Stimulated activated CD4-positive, alpha-beta T cell treated with anti-CD3 and anti-CD28 coated beads, Interleukin-4, amount 100 ng/mL, for 1 hour (primary cell): ENCODE results near the gene RBM17.
A peak's percentile ranks its signal among the peaks of the same experiment; 100 is the strongest.
"Not testable (repeated sequence)": the region's sequence is repeated elsewhere in the genome, so short reads cannot be mapped to it uniquely, and the experiment has no call there.

Experiments
- DNase-seq: peaks from one replicate; pipeline ENCODE4 v3.0.0-alpha.2; 2020

Gene RBM17

DNA sequence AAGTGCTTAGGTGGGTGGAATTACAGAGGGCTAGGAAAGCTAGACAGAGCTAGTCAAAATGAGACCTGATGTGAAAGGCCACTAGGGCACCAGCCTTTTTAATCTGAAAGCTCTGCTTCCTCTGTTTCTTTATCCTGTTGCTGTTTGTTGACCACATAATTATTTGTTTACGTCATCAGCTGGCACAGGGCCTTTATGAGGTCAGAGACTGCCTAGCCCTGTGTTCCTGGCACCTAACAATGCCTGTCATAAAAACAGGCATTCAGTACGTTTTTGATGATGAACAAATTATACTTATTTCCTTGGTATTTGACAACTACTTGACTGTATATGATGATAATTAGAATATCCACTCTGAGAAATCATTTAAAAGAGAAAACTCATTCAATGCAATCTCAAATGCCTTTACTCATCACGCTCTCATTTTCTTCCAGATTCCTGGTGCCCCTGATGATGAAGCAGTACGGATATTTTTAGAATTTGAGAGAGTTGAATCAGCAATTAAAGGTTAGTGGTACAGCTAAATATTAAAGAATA lies 26.0 kb downstream of the RBM17 start:
- DNase-seq, result no peak

DNA sequence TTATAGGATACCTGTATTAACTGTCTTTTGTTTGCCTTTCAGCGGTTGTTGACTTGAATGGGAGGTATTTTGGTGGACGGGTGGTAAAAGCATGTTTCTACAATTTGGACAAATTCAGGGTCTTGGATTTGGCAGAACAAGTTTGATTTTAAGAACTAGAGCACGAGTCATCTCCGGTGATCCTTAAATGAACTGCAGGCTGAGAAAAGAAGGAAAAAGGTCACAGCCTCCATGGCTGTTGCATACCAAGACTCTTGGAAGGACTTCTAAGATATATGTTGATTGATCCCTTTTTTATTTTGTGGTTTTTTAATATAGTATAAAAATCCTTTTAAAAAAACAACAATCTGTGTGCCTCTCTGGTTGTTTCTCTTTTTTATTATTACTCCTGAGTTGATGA lies 26.6 kb downstream of the RBM17 start:
- DNase-seq, result no peak

DNA sequence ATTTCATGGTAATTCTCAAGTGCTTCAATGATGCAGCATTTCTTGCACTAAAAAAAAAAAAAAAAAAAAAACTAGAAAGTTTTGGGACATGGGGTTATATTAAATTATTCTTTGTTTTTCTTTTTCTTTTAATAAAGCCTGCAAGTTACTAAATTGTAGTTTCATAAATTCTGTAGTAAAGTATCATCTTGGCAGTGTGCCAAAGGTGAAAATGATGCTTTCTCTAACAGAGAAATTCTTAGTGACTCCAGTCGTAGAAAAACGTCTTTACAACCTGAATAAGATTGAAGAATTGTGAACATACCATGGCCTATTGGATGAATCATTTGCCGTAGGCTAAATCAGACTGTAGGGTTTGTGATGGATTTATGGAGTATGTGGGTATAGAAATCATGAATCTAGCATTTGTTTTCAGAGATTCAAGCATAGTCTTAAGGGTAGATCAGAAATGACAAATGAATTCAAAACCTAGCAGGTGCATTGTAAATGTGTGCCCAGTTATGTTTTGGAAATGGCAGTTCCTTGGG lies 27.1 kb downstream of the RBM17 start:
- DNase-seq, result no peak

DNA sequence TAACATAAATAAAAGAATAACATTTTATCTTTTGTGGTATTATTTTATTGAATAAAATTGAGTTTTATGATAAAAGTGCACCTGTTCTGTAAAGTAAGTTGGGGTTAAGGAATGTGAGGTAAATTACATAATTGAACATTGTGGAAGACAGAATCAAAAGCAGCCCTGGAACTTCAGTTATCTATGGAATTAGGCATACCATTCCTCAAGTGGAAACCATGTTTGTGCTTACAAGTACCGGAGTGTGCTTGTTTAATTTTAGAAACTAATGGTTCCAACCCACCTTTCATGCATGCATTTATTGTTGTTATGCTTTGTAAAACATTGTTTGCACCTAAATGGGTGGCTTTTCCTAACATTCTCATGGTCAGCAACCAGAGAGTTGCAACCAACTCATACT lies 28.0 kb downstream of the RBM17 start:
- no peak for DNase-seq

DNA sequence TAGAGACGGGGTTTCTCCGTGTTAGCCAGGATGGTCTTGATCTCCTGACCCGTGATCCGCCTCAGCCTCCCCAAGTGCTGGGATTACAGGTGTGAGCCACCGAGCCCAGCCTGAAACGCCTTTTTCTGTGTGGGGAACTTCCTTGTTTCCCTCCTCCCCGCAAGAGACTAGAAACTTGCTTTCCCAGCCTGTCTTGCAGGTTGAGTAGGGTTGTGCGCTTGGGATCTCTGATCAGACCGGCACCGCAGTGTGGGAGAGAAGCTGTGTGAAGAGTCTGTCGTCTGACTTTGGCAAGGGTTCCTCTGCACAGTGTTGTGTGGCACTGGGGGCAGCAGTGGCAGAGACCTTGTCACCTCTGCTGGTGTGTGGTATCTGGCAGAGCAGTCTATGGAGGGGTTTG lies 28.9 kb downstream of the RBM17 start:
- no peak for DNase-seq

DNA sequence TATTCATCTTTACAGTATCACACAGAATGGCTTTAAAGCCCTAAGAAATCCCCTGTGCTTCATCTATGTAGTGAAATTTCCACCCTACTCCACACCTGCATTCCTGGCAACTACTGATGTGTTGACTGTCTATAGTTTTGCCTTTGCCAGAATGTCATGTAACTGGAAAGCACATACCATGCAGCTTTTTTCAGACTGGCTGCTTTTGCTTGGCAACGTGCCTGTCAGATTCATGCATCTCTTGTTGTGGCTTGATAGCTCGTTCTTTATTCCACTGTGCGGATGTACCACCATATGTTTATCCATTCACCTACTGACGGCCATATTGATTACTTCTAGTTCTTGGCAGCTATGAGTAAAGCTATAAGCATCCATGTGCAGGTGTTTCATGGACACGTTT lies 30.6 kb downstream of the RBM17 start:
- DNase-seq, result no peak

DNA sequence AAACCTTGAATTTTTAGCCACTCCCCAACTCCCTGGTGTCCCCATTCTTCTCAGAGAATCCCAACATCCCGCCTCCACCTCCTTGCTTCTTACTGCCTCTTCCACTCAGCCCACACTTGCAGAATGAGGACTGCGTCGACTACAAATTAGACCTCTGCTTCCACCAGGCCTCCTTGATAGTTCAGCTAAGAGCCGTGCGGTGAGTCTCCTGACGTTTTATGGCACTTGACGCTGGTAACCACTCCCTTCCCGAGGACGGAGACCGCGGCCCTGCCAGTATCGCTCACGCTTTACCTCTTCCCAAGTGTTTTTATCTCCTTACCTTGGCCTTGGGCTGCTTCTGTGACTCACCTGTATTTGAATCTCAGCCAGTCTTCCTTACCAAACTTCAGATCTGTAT lies 31.1 kb downstream of the RBM17 start:
- DNase-seq, result no peak

DNA sequence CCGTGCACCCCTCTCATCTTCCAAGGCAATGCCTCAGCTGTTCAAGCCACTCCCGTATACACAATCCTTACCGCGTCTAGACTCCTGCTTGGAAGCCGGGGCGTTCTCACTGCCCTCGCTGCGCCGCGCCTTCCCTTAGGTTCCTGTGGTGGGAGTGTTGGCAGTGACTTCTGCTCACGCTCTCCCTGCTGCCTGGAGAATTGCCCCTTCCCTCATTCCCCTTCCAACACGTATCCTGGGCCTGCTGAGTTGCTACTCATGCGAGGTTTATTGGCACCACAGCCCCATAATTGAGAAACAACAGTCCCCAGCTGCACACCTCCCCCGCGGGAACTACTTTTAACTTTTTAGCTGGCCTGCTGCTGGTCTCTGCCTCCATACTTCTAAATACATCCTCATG lies 31.9 kb downstream of the RBM17 start:
- DNase-seq, result no peak

DNA sequence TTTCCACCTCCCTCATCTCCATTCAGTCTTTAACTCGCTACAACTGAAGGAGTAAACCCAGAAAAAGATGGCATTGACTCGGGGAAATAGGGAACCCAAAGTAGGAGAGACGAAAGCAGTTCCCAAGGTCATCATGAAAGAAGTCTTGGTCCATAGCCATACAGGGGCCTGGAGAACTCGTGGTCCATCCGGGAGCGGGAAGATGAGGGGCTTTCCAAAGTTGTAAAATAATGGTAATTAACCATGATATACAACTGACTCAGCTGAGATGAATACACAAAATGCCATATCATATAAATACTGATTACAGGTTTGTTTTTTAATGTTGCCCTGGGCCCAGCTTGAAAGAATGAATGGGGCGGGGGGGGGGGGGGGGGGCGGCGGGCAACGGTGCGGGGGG lies 32.3 kb downstream of the RBM17 start:
- DNase-seq, result no peak

DNA sequence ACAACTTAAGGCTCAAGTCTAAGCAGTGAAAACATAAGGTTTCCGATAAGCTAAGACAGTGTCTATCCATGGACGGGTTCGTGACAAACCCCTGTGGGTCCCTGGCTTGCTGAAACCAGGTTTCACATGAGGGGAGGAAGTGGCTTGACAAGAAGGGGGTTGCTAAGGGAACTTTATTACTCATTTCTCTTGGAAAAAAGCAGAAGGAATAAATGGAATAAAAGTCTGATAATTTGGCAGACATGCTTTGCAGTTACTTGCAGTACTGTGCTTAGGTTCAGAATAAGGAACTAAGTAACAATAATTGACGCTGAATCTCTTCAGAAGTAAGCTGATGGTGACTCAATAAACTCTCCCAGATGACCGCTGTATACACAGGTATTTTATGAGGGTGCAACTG lies 34.7 kb downstream of the RBM17 start:
- no peak for DNase-seq

DNA sequence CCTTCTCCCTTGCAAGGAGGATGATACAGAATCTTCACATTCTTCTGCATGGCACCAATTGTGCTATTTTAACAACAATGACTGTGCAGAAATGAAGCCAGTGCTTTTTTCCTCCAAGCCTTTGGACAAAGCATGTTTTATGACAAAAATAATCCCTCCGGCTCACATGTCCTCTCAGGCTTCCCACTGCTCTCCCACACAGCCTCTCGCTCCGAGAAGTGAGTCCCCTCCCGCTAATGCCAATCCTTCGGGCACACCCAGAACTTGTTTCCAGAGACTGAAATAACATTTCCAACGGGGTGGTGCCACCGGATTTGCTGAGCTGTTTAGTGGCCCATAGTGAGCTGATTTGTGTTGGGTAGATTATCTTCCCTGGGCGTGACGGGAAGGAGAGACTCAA lies 35.8 kb downstream of the RBM17 start:
- DNase-seq, result no peak

DNA sequence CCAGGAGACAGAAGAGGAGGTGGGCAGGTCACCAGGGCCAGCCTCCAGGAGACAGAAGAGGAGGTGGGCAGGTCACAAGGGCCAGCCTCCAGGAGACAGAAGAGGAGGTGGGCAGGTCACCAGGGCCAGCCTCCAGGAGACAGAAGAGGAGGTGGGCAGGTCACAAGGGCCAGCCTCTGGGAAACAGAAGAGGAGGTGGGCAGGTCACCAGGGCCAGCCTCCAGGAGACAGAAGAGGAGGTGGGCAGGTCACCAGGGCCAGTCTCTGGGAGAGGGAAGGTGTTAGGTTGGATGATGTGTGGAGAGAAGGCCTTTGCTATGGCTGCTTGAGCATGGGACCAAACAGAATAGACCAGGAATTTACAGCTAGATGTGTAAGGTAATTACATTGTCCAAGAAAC lies 38.6 kb downstream of the RBM17 start:
- DNase-seq, result not testable (repeated sequence)

DNA sequence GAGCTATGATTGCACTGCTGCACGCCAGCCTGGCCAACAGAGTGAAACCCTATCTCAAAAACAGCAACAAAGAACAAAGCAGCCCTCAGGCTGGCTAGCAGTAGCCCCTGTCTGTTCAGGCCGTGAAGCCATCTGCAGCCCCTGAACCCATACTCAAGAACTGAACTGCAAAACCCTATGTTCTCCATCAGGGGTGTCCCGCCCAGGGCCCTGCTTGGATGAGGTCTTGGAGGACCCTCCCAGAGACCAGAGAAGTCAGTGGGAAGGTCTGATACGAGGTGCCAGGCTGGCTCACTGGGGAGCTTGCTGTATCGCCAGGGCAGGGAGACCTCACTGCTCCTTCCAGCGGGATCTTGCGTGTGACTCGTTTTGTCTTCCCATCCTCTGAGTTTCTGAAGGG lies 39.3 kb downstream of the RBM17 start:
- no peak for DNase-seq

DNA sequence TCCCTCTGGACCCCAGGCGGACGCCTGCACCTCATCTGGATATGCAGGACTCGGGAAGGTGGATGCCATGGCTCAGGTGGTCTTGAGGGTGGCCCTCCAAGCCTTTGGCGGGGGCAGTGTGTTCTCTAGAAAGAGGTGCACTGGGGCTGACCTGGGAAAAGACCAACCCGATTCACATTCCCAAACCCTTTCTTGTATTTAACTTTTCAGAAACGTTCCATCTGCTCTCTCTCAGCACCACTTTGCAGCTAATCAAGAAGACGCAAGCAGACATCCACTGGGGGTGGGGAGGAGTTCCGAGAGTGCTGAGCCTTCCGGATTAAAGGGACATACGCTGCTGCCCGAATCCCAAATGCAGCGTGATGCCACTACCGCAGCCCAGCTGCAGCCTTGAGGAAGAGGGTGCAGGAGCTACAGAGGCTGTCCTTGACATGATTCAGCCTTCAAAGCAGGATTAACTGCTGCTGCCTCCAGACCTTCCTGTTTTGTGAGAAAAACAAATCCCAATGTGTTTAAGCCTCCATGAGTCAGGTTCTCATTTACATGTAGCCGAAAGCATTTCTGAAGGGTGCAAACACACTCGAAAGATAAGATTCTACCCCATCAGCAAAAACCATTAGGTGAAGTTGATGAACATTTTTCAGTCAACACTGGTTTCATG lies 39.9 kb downstream of the RBM17 start:
- DNase-seq, result no peak

DNA sequence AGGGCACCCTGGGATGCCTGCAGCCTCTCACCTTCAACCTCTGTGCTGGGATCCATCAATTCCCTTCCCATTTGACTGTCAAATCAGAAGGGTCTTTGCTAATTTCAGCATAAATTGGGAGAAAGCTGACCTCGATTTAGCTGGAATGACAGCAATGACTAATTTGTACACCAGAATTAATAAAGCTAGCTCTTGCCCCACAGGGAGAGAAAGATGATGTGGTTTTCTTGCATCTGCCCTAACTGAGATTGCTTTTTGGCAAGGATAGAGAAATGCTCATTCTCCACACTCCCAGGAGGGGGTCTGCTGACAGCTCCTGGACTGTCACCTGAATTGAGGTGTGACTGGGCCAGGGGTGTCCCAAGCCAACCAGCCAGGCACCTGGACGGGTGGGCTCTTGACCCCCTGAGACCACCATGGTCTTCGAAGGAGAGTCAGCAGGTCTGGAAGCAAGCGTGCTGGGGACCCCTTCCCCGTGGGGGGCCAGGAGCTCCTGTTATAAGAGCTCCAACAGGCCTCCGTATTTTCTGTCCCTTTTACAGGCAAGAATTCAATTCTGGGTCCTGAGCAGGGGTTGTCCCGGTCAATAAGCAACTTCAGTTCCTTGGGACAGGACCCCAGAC lies 42.1 kb downstream of the RBM17 start:
- DNase-seq, result no peak

DNA sequence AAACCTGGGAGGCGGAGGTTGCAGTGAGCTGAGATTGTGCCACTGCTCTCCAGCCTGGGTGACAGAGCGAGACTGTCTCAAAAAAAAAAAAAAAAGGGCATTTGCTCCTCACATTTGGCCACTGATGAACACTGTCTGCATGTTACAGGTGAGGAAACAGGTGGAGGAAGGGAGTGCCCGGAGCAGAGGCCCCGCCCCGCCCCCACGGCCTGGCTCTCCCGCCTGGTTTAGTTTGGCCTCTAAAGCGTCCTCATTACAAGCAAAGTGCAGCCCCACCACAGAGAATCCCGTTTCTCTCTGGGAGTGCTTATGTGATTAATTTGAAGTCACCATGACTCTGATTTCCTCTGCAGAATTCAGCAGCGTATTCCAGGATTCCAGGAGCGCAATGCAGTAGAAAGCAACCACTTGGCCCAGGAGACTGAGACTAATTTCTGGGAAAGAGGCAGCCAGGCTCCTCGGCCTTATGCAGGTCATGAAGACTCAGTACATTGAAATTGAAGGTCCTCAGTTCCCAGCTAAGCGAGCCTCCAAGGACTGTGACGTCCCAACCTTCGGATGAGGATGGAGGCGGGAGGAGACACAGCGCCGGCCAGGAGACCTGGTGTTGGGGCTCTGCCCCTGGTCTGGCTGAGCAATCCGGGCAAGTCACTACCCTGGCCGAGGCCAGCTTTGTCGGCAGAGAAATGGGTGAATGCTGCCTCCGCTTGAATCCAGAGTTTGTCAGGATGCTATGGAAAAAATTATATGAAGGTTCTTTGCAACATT lies 44.7 kb downstream of the RBM17 start:
- no peak for DNase-seq

DNA sequence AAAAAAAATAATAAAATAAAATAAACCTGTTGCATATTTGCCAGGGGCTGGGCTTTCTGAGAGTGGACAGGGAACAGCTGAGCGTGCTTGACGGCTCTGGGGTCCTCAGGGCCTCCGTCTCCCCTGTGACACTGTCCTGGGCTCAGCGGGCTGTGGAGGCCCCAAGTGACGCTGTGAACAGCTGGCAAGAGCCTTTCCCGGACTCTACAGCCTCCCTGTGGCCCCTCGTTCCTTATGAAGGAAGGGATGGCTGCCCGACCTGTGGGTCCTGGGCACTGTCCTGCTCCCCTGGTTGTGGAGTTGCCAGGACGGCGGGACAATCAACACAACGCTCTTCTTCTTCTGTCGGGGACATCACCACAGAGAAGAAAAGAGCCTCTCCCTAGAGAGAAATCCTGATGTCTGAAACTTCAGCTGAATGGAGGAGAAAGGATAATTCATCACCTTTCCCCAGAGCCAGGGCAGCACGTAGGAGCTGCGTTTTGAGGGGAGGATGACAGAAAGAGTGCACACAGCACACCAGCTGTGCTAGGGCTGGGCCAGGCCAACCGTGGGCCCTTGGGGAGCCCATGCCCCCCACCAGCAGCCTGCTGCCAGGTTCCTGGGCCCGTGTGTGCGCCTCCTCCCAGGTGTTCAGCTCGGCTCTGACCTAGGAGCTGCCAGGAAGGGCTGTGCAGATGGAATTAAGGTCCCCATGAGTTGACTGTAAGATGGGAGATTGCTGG lies 45.4 kb downstream of the RBM17 start:
- no peak for DNase-seq

DNA sequence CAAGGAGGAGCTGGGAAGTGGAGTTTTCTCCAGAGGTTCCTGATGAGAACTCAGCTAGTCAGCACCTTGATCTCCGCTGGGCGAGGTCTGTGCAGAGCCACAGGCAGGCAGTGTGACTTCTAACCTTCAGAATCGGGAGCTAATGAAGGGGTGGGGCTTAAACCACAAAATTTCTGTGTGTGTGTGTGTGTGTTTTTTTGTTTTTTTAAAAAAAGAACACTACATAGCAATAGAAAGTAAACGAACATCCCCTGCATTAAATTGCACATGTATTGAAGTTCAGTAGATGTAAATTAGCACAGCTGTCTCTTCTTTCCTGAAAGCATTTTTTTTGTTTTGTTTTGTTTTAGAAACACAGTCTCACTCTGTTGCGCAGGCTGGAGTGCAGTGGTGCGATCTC lies 46.2 kb downstream of the RBM17 start:
- no peak for DNase-seq

DNA sequence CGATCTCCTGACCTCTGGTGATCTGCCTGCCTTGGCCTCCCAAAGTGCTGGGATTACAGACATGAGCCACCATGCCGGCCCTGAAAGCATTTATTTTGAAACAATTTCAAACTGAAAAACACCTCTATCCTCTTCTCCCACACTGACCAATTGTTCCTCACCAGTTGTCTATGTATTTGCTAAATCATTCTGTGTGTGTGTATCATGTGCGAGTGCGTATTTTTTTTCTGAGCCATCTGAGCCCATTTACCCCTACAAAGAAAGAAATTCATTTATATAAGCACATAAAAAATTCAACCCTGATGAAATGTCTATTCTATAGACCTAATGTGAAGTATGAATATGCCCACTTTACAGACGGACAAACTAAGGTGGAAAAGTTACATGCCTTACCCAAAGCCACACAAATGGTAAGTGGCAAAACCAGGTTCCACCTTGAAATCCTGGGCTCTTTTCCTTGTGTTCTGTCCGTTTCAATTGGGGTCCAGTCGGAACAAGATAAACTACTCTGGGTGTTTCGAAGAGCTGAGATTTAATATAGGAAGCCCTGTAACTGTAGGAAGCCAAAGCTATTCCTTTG lies 46.8 kb downstream of the RBM17 start:
- no peak for DNase-seq

DNA sequence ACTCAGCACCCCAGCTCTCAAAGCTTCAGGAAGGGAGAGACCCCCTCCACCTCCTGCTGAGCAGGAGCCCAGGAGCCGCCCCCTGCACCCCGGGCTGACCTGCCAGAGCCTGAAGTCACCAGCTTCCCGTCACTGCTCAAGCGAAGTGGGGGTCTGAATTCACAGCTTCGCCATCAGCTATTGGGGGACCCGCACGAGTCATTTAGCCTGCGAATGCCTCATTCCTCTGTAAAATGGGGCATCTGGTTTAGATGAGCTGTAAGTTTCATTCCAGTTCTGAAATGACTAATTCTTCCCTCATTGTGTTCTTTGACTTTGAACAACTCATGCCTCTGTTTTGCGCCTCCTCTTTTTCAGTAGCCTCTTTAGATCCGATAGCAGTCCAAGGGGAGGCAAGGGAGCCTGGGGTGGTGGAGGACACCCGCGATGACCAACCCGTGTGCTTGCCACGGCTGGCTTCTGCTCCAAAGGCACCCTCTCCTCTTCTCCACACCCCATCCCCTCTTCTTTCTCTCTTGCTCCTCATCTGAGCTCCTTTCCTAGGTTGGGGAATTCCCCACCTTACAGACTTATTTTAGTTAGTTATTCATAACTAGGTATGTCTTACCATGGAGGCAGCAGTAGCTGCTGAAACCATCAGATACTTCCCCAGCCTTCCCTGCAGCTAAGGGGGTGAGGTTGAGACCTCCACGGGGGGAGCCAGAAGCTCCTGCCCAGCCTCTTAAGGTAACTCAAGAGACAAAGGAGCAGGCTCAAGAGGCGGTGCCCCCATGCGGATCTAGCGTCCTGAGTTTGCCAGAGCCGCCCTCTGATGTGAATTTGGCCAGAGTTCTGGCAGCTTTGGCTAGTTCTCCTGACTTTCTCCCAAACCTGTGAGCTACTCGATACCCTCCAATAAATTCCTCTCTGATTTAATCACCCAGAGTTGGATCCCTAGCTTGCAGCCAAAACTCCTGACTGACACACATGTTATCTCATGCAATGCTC lies 47.7 kb downstream of the RBM17 start:
- DNase-seq, result peak; percentile 56

DNA sequence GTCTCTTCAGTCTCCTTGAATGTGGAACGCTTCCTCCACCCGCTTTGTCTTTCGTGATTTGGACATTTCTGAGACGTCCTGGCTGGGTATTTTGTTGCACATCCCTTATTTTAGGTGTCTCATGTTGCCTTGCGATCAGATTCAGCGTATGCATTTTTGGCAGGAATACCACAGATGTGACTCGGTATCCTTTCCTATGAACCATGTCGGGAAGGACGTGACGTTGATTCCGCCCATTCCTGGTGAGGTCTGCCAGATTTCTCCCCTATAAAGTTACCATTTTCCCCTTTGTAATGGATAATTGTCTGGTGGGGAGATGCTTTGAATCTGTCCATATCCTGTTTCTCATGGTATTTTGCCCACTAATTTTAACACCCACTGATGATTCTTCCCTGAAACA lies 49.6 kb downstream of the RBM17 start:
- no peak for DNase-seq

DNA sequence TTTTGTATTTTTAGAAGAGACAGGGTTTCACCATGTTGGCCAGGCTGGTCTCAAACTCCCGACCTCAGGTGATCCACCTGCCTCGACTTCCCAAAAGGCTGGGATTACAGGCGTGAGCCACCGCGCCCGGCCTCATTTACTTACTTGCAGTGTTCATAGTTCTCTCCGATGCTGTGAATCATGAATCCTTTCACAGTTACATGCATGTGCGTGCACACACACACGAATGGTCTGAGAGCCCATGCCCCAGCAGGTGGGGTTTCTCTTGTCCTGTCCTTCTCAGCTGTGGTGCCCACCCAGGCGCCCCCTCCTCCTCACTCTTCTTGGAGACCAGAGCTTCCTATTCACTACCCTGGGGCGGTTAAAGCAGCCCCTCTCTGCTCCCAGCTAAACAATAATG lies 50.6 kb downstream of the RBM17 start:
- DNase-seq, result no peak
